Esophagus muscularis mucosa (tissue), 4 donors: ENCODE measurements around the gene CRHR1. TPM values are rescaled to one million over a fixed set of nuclear protein-coding genes. Genes with fewer than 3 reads are reported as not detected.

Source experiments
- DNase-seq: peaks from one replicate; pipeline ENCODE4 v3.0.0-alpha.2; 2017; ENCODE audit errors: extremely low spot score
- H3K27ac ChIP-seq, 4 donors: fragments of 200-600 bp; sonication (generic); replicated peaks in 1 of 4; 1 replicate in 3 of 4; 2 replicates in 1 of 4; pipeline ENCODE4 v1.5.1; 2016 to 2019; ENCODE audit warnings: mild to moderate bottlenecking in 1 of 4
- H3K27me3 ChIP-seq, 4 donors: fragments of 200-600 bp; sonication (generic); one replicate each; pipeline versions ENCODE4 v1.5.1 to v1.6.0; 2016 to 2019
- H3K36me3 ChIP-seq, 4 donors: fragments of 200-600 bp; sonication (generic); one replicate each; pipeline ENCODE4 v1.5.1; 2016 to 2019
- H3K4me1 ChIP-seq, 4 donors: fragments of 200-600 bp; sonication (generic); one replicate each; pipeline ENCODE4 v1.5.1; 2016 to 2019
- H3K4me3 ChIP-seq, 4 donors: fragments of 200-600 bp; sonication (generic); 1 replicate in 2 of 4; 2 replicates in 2 of 4; pipeline ENCODE4 v1.5.1; 2016 to 2019; ENCODE audit warnings: mild to moderate bottlenecking in 4 of 4, moderate library complexity in 1 of 4
- H3K9me3 ChIP-seq, 4 donors: fragments of 200-600 bp; sonication (generic); 1 replicate in 3 of 4; 2 replicates in 1 of 4; pipeline ENCODE4 v1.5.1; 2016 to 2019
- CTCF ChIP-seq, 3 experiments: fragments of 200-600 bp in 2 of 3; fragments of 450-650 bp in 1 of 3; sonication (generic) in 2 of 3; IDR thresholded peaks; one replicate each; pipeline ENCODE4 v1.5.1; 2017 to 2019; ENCODE audit warnings: antibody characterized with exemption in 3 of 3, mild to moderate bottlenecking in 2 of 3, moderate library complexity in 1 of 3
- EP300 ChIP-seq: sonication (generic); formaldehyde crosslinking; IDR thresholded peaks from one replicate; pipeline ENCODE4 v1.6.1; 2017; ENCODE audit warnings: antibody characterized with exemption
- POLR2A ChIP-seq: fragments of 450-650 bp; IDR thresholded peaks from one replicate; pipeline ENCODE4 v1.6.1; 2017; ENCODE audit warnings: antibody characterized with exemption, moderate library complexity, mild to moderate bottlenecking, low read depth
- POLR2AphosphoS5 ChIP-seq, 2 donors: sonication (generic); formaldehyde crosslinking; IDR thresholded peaks; one replicate each; pipeline ENCODE4 v1.6.1; 2017; ENCODE audit warnings: antibody characterized with exemption in 2 of 2
- WGBS: methylation state at CpG from one replicate; pipeline ENCODE4 v1.1.5; 2018; 5-methylcytosine and 5-hydroxymethylcytosine counted together
- intact Hi-C: fragments of 100-400 bp; cut with DNase I; formaldehyde crosslinking; loops from one replicate; pipeline ENCODE4 v1.15.1; 2023
- total RNA-seq, 4 donors: library from RNA; depleted of rRNA; stranded (reverse); fragments of >200 nt; gene quantifications; one replicate each; pipeline versions ENCODE4 v1.1.0 to v1.2.1, GENCODE V29; 2016

Gene CRHR1
- total RNA-seq, 4 donors from 2014 or later, result 0.50 to 0.52 TPM; not detected in 2

- no peak for DNase-seq
- Histone ChIP-seq H3K36me3 (no peaks in the 10 kb centered on the region), H3K4me3 (no peak overlapping the region), H3K27me3 (peaks cover 0 to 56% (median 0%) of the 10 kb centered on the region in 4 donors), H3K4me1 (no peaks in the 10 kb centered on the region), H3K27ac (no peak overlapping the region), H3K9me3 (no peaks in the 10 kb centered on the region)
- 78% methylated on average over 7 of the region's 7 CpGs for WGBS
- TF ChIP-seq EP300, result no peak
- no peak for TF ChIP-seq POLR2AphosphoS5 (IDR thresholded peaks at IDR 0.05)
- no peak for TF ChIP-seq CTCF (IDR thresholded peaks at IDR 0.05)
- TF ChIP-seq POLR2A, result no peak
- intact Hi-C loops, result no loop called here
Measured at GRCh38 chr17:45849536-45849990, 65.4 kb downstream of the CRHR1 start.

GRCh38 chr17:45850011-45850410 is 65.9 kb downstream of the CRHR1 start:
- TF ChIP-seq POLR2A, result no peak
- no peak for TF ChIP-seq POLR2AphosphoS5 (IDR thresholded peaks at IDR 0.05)
- no peak for TF ChIP-seq CTCF (IDR thresholded peaks at IDR 0.05)
- no peak for TF ChIP-seq EP300
- no peak overlapping the region for H3K4me3 ChIP-seq
- 67% methylated on average over 3 of the region's 4 CpGs for WGBS
- H3K36me3 ChIP-seq, result no peaks in the 10 kb centered on the region
- H3K27me3 ChIP-seq, result peaks cover 0 to 60% (median 0%) of the 10 kb centered on the region in 4 donors
- DNase-seq, result no peak
- no peaks in the 10 kb centered on the region for H3K4me1 ChIP-seq
- no peaks in the 10 kb centered on the region for H3K9me3 ChIP-seq
- no peak overlapping the region for H3K27ac ChIP-seq
- intact Hi-C loops, result no loop called here

- H3K4me1 ChIP-seq, result no peaks in the 10 kb centered on the region
- H3K27me3 ChIP-seq, result peaks cover 0 to 65% (median 0%) of the 10 kb centered on the region in 4 donors
- H3K9me3 ChIP-seq, result no peaks in the 10 kb centered on the region
- H3K27ac ChIP-seq, result no peak overlapping the region
- TF ChIP-seq POLR2A (no peak), CTCF (IDR thresholded peaks at IDR 0.05) (no peak), POLR2AphosphoS5 (IDR thresholded peaks at IDR 0.05) (no peak), EP300 (no peak)
- intact Hi-C loops, result no loop called here
- no peak overlapping the region for H3K4me3 ChIP-seq
- DNase-seq, result no peak
- H3K36me3 ChIP-seq, result no peaks in the 10 kb centered on the region
- WGBS, result 70% methylated on average over 4 of the region's 5 CpGs
Measured at GRCh38 chr17:45850468-45850867, 66.3 kb downstream of the CRHR1 start.

GRCh38 chr17:45851022-45851421 is 66.9 kb downstream of the CRHR1 start:
- H3K36me3 ChIP-seq, result no peaks in the 10 kb centered on the region
- H3K4me3 ChIP-seq, result no peak overlapping the region
- H3K9me3 ChIP-seq, result no peaks in the 10 kb centered on the region
- no peak overlapping the region for H3K27ac ChIP-seq
- no peak for TF ChIP-seq EP300
- TF ChIP-seq CTCF (IDR thresholded peaks at IDR 0.05), result no peak
- TF ChIP-seq POLR2A, result no peak
- TF ChIP-seq POLR2AphosphoS5 (IDR thresholded peaks at IDR 0.05), result no peak
- intact Hi-C loops, result no loop called here
- H3K4me1 ChIP-seq, result no peaks in the 10 kb centered on the region
- 80% methylated on average over 6 of the region's 6 CpGs for WGBS
- no peak for DNase-seq
- H3K27me3 ChIP-seq, result peaks cover 0 to 65% (median 0%) of the 10 kb centered on the region in 4 donors

GRCh38 chr17:45851464-45851863 is 67.3 kb downstream of the CRHR1 start:
- no peaks in the 10 kb centered on the region for H3K9me3 ChIP-seq
- no peak for DNase-seq
- no peak overlapping the region for H3K4me3 ChIP-seq
- WGBS, result 47% methylated on average over 6 of the region's 8 CpGs
- intact Hi-C loops, result no loop called here
- no peaks in the 10 kb centered on the region for H3K4me1 ChIP-seq
- peaks cover 0 to 62% (median 0%) of the 10 kb centered on the region in 4 donors for H3K27me3 ChIP-seq
- no peak overlapping the region for H3K27ac ChIP-seq
- TF ChIP-seq CTCF (IDR thresholded peaks at IDR 0.05), result no peak
- no peak for TF ChIP-seq EP300
- no peak for TF ChIP-seq POLR2AphosphoS5 (IDR thresholded peaks at IDR 0.05)
- TF ChIP-seq POLR2A, result no peak
- no peaks in the 10 kb centered on the region for H3K36me3 ChIP-seq
